Memory B cell (primary cell): ENCODE results near the gene ANKRD6.

Source experiments
- ATAC-seq: fragments of 150-1000 bp; cut with Tn5 transposase; 2 replicates; pipeline ENCODE4 v1.10.0; 2021; ENCODE audit warnings: low read depth, mild to moderate bottlenecking, moderate library complexity
- DNase-seq, 2 donors: peaks; one replicate each; pipeline ENCODE4 v3.0.0; 2022; ENCODE audit warnings: low spot score in 2 of 2
- H3K27ac Mint-ChIP-seq: one replicate; pipeline ENCODE4 v1.8.0; 2022; ENCODE audit warnings: mild to moderate bottlenecking, moderate library complexity, mixed read lengths
- H3K27me3 Mint-ChIP-seq: one replicate; pipeline ENCODE4 v1.8.0; 2022; ENCODE audit warnings: mixed read lengths
- H3K36me3 Mint-ChIP-seq: one replicate; pipeline ENCODE4 v1.8.0; 2022; ENCODE audit warnings: mild to moderate bottlenecking, mixed read lengths
- H3K4me1 Mint-ChIP-seq: one replicate; pipeline ENCODE4 v1.8.0; 2022; ENCODE audit warnings: mixed read lengths
- H3K4me3 Mint-ChIP-seq: one replicate; pipeline ENCODE4 v1.8.0; 2022; ENCODE audit warnings: mild to moderate bottlenecking, moderate library complexity, mixed read lengths
- H3K9me3 Mint-ChIP-seq: one replicate; pipeline ENCODE4 v1.8.0; 2022; ENCODE audit warnings: mixed read lengths

ANKRD6 gene

DNA sequence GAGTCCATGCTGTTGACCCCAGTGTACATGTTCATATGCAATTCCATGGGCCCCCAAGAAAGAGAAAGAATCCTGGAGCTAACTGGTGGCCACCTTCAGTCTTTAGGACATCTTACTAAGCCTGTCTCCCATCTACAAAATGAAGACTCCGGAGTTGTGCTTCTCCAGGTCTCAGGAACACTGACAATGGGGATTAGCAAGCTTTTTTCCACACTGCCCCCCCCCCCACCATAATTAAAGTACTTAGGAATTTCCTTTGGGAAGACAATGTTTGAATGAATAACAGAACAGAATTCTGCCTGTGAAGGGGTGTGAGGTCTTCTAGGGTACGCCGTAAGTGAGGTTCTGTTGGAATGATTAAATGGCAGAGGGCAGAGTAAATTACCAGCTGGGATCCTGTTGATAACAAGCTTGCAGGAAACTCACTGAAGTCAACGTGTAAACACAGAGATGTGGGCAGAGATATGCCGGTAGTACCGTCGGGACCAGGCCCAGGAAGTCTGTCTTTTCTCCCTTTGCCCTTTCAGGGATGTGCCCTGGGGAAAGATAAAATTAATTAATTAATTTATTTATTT, 63.1 kb downstream of the ANKRD6 start:
- H3K4me1 Mint-ChIP-seq: peaks cover 4% of the 10 kb centered on the region
- ATAC-seq (no peak), DNase-seq (no peak)
- no peaks in the 10 kb centered on the region for H3K27me3 Mint-ChIP-seq
- no peak overlapping the region for H3K27ac Mint-ChIP-seq
- H3K36me3 Mint-ChIP-seq: peaks cover 3% of the 10 kb centered on the region
- H3K9me3 Mint-ChIP-seq: no peaks in the 10 kb centered on the region
- no peak overlapping the region for H3K4me3 Mint-ChIP-seq

- no peaks in the 10 kb centered on the region for H3K27me3 Mint-ChIP-seq
- H3K27ac Mint-ChIP-seq: no peak overlapping the region
- no peaks in the 10 kb centered on the region for H3K4me1 Mint-ChIP-seq
- H3K36me3 Mint-ChIP-seq: peaks cover 5% of the 10 kb centered on the region
- DNase-seq: no peak
- no peaks in the 10 kb centered on the region for H3K9me3 Mint-ChIP-seq
- ATAC-seq: no peak
- no peak overlapping the region for H3K4me3 Mint-ChIP-seq
Measured at GRCh38 chr6:89500611-89501010, 67.7 kb downstream of the ANKRD6 start.

DNA sequence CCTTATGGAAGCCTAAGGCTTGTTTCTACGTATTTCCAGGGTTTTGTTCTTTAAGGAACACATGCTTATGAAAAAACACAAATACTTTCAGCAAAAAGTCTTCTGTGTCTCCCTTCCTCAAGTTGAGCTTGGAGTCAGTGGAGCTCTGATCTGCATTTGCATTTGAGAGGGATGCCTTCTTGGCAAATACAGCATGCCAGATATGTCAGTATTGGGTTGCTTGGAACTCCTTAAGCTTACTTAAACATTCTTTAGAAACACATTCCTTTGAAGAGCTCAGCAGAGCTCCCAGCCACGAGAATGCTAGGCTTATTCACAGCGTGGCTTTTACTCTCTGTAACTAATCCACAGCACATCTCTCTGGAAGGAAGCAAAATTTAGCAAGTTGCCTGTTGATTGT, 68.3 kb downstream of the ANKRD6 start:
- Mint-ChIP-seq H3K4me3 (no peak overlapping the region), H3K4me1 (no peaks in the 10 kb centered on the region), H3K36me3 (peaks cover 5% of the 10 kb centered on the region), H3K9me3 (no peaks in the 10 kb centered on the region), H3K27me3 (no peaks in the 10 kb centered on the region), H3K27ac (no peak overlapping the region)
- ATAC-seq (no peak), DNase-seq (no peak)

DNA sequence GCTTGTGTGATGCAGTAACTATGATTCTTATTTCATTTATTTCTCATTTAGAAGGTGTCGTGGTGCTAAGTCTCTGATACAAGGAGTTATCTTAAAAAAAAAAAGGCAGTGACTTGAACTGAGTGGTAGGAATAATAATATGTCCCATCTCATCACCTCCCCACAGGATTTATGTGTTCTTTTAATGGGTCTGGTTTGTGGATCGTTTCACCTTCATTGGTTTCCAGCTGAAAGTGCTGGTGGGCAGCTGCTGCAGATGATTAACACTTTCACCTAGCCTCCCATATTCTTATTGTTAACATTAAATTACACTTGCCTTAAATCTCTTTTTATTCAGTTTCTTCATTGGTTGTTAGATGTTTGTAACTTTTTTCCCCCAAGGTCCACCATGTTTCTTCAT, 68.8 kb downstream of the ANKRD6 start:
- H3K27ac Mint-ChIP-seq: no peak overlapping the region
- H3K4me1 Mint-ChIP-seq: no peaks in the 10 kb centered on the region

DNA sequence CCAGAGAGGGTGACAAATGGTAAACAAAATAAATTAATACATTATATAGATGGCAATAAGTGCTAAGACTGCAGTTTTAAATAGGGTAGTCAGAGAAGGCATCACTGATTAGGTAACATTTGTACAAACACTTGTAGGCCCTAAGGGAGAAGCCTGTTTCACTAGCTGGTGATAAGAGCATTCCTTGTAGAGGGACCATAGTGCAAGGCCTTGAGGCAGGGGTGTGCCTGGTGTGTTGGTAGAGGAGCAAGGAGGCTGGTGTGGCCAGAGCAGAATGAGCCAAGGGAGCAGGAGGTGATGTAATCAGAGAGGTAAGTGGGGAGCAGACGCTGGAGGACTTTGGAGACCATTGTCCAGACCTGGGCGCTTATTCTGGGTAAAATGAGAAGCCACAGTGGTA, 70.7 kb downstream of the ANKRD6 start:
- DNase-seq: no peak
- H3K4me1 Mint-ChIP-seq: no peaks in the 10 kb centered on the region
- no peaks in the 10 kb centered on the region for H3K9me3 Mint-ChIP-seq
- H3K27me3 Mint-ChIP-seq: no peaks in the 10 kb centered on the region
- H3K27ac Mint-ChIP-seq: no peak overlapping the region
- no peak for ATAC-seq
- peaks cover 3% of the 10 kb centered on the region for H3K36me3 Mint-ChIP-seq
- H3K4me3 Mint-ChIP-seq: no peak overlapping the region

More for the DNA sequence above, 68.8 kb downstream of the ANKRD6 start:
- no peaks in the 10 kb centered on the region for H3K9me3 Mint-ChIP-seq
- no peak overlapping the region for H3K4me3 Mint-ChIP-seq
- H3K27me3 Mint-ChIP-seq: no peaks in the 10 kb centered on the region
- ATAC-seq (no peak), DNase-seq (no peak)
- peaks cover 5% of the 10 kb centered on the region for H3K36me3 Mint-ChIP-seq

DNA sequence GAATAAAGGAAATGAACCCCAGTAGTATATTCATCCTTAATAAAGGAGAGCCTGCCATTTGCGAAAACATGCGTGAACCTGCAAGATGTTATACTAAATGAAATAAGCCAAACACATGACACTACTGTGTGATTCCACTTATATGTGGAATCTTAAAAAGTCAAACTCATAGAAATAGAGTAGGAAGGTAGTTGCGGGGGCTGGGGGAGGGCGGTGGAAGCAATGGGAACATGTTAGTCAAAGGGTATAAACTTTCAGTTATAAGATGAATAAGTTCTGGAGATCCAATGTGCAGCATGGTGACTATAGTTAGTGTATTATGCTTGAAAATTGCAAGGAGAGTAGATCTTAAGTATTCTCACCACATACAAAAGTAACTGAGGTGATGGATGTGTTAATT, 72.9 kb downstream of the ANKRD6 start:
- ATAC-seq: no peak
- H3K27me3 Mint-ChIP-seq: no peaks in the 10 kb centered on the region
- no peaks in the 10 kb centered on the region for H3K4me1 Mint-ChIP-seq
- no peaks in the 10 kb centered on the region for H3K9me3 Mint-ChIP-seq
- no peak overlapping the region for H3K27ac Mint-ChIP-seq
- H3K36me3 Mint-ChIP-seq: peaks cover 2% of the 10 kb centered on the region
- DNase-seq: no peak
- no peak overlapping the region for H3K4me3 Mint-ChIP-seq

DNA sequence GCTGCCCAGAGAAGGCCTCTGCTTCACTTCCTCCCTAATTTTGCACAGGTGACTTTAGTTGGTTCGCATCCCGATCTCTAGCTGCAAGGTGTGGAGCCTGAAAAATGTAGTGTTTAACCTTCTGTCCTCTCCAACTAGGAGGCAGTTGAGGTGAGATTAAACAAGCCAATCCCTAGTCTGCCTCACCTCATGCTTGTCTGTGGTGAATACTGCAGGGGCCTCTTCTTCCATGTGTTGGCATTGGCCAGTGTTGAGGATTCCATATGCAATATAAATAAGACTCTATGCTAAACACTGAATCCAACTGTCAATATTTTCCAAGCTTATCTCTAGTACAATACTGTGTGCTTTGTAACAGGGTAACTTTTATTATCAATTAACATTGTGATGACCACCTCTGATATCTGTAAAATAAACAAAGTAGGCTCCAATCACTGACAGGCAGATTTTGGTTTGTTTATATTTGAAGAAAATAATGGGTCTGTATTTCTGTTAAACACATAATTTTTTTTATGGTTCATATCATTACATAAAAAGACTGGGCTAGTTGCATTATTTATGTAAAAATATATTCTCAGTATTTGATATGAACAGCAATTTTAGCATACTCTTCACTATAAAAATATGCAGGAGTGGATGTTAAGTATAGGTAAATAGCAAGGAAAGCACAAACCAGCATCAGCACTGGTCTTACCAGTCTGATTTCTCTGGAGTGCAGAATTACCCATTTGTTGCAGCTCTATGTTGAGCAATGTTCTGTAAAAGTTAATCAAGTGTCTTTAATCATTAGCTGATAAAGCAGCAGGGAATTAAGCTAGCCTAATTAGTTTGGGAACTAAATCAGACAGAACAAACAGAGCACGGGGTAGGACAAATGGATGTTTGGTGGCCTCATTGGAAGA, 74.0 kb downstream of the ANKRD6 start:
- Mint-ChIP-seq H3K27me3 (no peaks in the 10 kb centered on the region), H3K9me3 (no peaks in the 10 kb centered on the region), H3K36me3 (peaks cover 2% of the 10 kb centered on the region), H3K4me3 (no peak overlapping the region), H3K27ac (no peak overlapping the region), H3K4me1 (no peaks in the 10 kb centered on the region)
- ATAC-seq (no peak), DNase-seq (no peak)

DNA sequence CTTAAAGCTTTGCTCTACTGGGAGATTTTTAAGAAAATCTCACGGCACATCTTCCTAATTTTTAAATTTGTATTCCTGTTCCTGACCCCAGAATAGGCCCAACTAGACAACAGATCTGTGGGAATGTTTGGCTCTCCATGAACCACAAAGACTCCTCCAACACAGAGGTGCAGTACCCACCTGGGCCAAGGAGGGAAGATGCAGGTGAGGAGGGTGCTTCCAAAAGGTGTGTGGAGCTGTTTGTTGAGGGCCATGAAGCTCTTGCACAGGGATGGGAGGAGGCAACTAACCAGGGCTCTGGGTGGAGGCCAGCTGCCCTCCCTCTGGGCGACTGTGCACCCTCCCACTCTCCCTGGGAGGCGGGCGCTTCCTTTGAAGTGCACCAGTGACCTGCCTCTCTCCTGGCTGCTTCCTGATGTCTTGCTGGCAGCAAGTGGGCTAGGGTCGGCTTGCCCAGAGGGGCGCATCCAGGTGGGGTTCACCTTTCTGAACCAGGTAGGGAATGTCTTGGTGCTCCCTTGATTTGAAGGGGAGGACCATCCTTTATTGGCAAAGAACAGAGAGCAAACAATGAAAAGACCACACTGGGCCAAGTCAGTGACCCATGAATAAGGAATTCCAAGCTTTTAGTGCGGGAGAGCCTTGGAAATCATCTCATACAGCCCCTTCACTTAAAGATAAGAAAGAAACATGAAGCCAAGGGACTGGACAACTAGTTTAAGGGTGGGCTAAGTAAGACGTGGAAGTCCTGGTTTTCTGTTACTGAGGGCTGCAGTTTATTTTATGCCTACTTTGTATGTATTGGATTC, 76.0 kb downstream of the ANKRD6 start:
- Mint-ChIP-seq H3K27ac (no peak overlapping the region), H3K4me3 (no peak overlapping the region), H3K9me3 (no peaks in the 10 kb centered on the region)

DNA sequence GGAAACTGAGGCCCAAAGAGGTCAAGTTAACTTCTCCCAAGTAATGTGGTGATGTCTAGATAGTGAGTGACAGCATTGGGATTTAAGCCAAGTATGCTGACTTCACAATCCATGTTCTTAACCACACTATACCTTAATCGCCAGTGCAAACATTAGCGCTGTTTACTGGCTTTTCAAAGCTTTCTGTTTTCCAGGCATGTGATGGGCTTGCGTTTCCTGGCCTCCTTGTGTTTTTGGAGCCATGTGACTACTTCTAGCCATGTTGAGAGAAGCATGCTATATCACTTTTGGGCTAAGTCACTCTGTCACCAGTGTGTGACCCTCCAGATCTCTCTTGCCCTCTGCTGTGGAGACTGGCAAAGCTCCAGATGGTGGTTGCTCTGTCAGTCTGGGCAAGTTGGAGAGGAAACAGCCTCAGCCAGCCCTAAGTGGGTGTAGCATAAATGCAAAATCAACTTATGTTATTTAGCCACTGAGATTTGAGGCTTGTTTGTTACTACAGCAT, 76.9 kb downstream of the ANKRD6 start:
- H3K9me3 Mint-ChIP-seq: no peaks in the 10 kb centered on the region
- no peak for ATAC-seq
- DNase-seq: no peak
- no peak overlapping the region for H3K27ac Mint-ChIP-seq
- no peaks in the 10 kb centered on the region for H3K27me3 Mint-ChIP-seq
- H3K36me3 Mint-ChIP-seq: no peaks in the 10 kb centered on the region
- H3K4me3 Mint-ChIP-seq: no peak overlapping the region
- no peaks in the 10 kb centered on the region for H3K4me1 Mint-ChIP-seq

More for the DNA sequence above, 76.0 kb downstream of the ANKRD6 start:
- no peak for ATAC-seq
- Mint-ChIP-seq H3K27me3 (no peaks in the 10 kb centered on the region), H3K36me3 (no peaks in the 10 kb centered on the region), H3K4me1 (no peaks in the 10 kb centered on the region)
- DNase-seq: no peak

- Mint-ChIP-seq H3K27me3 (no peaks in the 10 kb centered on the region), H3K4me1 (no peaks in the 10 kb centered on the region), H3K4me3 (no peak overlapping the region), H3K27ac (no peak overlapping the region), H3K36me3 (no peaks in the 10 kb centered on the region), H3K9me3 (no peaks in the 10 kb centered on the region)
- DNase-seq (no peak), ATAC-seq (no peak)
Measured at GRCh38 chr6:89510393-89510792, 77.4 kb downstream of the ANKRD6 start.

- ATAC-seq: no peak
- H3K9me3 Mint-ChIP-seq: no peaks in the 10 kb centered on the region
- no peaks in the 10 kb centered on the region for H3K4me1 Mint-ChIP-seq
- no peaks in the 10 kb centered on the region for H3K27me3 Mint-ChIP-seq
- peaks cover 2% of the 10 kb centered on the region for H3K36me3 Mint-ChIP-seq
- no peak for DNase-seq
- H3K4me3 Mint-ChIP-seq: no peak overlapping the region
- no peak overlapping the region for H3K27ac Mint-ChIP-seq
Measured at GRCh38 chr6:89518352-89519055, 85.6 kb downstream of the ANKRD6 start.

- peaks cover under 1% of the 10 kb centered on the region for H3K36me3 Mint-ChIP-seq
- H3K9me3 Mint-ChIP-seq: no peaks in the 10 kb centered on the region
- no peaks in the 10 kb centered on the region for H3K27me3 Mint-ChIP-seq
- ATAC-seq (no peak), DNase-seq (no peak)
- no peak overlapping the region for H3K27ac Mint-ChIP-seq
- no peaks in the 10 kb centered on the region for H3K4me1 Mint-ChIP-seq
- no peak overlapping the region for H3K4me3 Mint-ChIP-seq
Measured at GRCh38 chr6:89520736-89521135, 87.8 kb downstream of the ANKRD6 start.

DNA sequence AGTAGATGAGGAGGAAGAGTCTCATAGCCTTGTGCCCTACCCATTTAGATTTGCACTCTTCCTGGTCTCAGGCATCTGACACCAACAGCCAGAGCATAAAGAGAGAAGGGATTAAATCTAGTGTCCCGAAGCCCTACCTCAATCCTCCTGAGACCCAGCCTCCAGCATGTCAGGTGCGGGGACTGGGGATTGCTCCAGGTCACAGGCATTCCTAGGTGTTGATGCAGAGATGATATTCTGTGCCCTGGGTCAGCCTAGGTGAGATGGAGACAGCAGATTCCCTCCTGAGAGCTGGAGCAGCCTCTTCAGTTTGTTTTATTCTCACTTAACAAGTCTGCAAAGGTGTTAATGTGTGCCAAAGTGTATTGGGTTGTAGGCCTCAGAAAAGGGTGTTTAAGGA, 89.8 kb downstream of the ANKRD6 start:
- no peaks in the 10 kb centered on the region for H3K27me3 Mint-ChIP-seq
- no peak for ATAC-seq
- no peaks in the 10 kb centered on the region for H3K9me3 Mint-ChIP-seq
- H3K36me3 Mint-ChIP-seq: no peaks in the 10 kb centered on the region
- peaks cover 2% of the 10 kb centered on the region for H3K4me1 Mint-ChIP-seq
- no peak for DNase-seq
- H3K4me3 Mint-ChIP-seq: no peak overlapping the region
- H3K27ac Mint-ChIP-seq: no peak overlapping the region
